ENCODE measurements around the gene SULT4A1.

- TF ChIP-seq POLR2AphosphoS5 (IDR thresholded peaks at IDR 0.05; ENCODE audit: low read depth) (no peak), SPI1 (IDR thresholded peaks at IDR 0.05; ENCODE audit: borderline replicate concordance, low read depth) (no peak)
- TF ChIP-seq, protein P1, sequence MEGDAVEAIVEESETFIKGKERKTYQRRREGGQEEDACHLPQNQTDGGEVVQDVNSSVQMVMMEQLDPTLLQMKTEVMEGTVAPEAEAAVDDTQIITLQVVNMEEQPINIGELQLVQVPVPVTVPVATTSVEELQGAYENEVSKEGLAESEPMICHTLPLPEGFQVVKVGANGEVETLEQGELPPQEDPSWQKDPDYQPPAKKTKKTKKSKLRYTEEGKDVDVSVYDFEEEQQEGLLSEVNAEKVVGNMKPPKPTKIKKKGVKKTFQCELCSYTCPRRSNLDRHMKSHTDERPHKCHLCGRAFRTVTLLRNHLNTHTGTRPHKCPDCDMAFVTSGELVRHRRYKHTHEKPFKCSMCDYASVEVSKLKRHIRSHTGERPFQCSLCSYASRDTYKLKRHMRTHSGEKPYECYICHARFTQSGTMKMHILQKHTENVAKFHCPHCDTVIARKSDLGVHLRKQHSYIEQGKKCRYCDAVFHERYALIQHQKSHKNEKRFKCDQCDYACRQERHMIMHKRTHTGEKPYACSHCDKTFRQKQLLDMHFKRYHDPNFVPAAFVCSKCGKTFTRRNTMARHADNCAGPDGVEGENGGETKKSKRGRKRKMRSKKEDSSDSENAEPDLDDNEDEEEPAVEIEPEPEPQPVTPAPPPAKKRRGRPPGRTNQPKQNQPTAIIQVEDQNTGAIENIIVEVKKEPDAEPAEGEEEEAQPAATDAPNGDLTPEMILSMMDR (IDR thresholded peaks at IDR 0.05; ENCODE audit: insufficient read depth, low read length) = no peak
These were observed 29.7 kb downstream of the SULT4A1 start for GRCh38 chr22:43832393-43833265.
